GM06990 (cell line): Measurements from ENCODE around the gene RSPH3.
A peak's percentile ranks its signal among the peaks of the same experiment; 100 is the strongest.

ENCODE experiments used
- DNase-seq: peaks from one replicate; pipeline ENCODE4 v3.0.0-alpha.2; 2011; ENCODE audit not compliant: insufficient read length; ENCODE audit errors: extremely low read depth
- H3K27me3 ChIP-seq: replicated peaks from 2 replicates; pipeline ENCODE4 v1.6.0; 2011; ENCODE audit warnings: low read length; ENCODE audit not compliant: control insufficient read depth, insufficient read depth
- H3K36me3 ChIP-seq: 2 replicates; pipeline ENCODE4 v1.5.1; 2011; ENCODE audit warnings: low read length; ENCODE audit not compliant: control insufficient read depth, insufficient read depth
- H3K4me3 ChIP-seq: replicated peaks from 2 replicates; pipeline ENCODE4 v1.5.1; 2011; ENCODE audit warnings: low read depth, mild to moderate bottlenecking, control low read depth, low read length
- TF ChIP-seq, protein P1 (sequence below): IDR thresholded peaks from 2 replicates; pipeline ENCODE4 v1.5.1; 2011; ENCODE audit warnings: low read length, control low read depth, mild to moderate bottlenecking, inconsistent platforms; ENCODE audit not compliant: insufficient read depth, poor library complexity, severe bottlenecking

Gene RSPH3

DNA sequence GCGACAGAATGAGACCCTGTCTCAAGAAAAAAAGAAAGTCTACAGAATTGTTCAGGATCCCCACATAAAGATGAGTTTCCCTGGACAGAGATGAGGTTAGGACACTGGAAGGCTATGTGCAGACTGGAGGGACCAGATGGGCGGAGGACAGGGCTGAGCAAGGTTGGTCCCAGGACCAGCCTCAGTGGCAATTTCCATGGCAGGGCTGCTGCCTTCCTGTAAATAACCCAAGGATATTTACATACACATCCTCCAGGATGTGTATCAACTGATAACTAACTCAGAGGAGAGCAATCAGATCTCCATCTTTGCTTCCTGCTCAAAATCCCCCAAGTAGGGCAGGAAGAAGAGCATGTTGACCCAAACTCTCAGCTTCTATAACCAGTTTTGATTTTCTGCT, 58.8 kb downstream of the RSPH3 start:
- H3K36me3 ChIP-seq, result no peaks in the 10 kb centered on the region
- no peak overlapping the region for H3K4me3 ChIP-seq
- TF ChIP-seq, protein P1, sequence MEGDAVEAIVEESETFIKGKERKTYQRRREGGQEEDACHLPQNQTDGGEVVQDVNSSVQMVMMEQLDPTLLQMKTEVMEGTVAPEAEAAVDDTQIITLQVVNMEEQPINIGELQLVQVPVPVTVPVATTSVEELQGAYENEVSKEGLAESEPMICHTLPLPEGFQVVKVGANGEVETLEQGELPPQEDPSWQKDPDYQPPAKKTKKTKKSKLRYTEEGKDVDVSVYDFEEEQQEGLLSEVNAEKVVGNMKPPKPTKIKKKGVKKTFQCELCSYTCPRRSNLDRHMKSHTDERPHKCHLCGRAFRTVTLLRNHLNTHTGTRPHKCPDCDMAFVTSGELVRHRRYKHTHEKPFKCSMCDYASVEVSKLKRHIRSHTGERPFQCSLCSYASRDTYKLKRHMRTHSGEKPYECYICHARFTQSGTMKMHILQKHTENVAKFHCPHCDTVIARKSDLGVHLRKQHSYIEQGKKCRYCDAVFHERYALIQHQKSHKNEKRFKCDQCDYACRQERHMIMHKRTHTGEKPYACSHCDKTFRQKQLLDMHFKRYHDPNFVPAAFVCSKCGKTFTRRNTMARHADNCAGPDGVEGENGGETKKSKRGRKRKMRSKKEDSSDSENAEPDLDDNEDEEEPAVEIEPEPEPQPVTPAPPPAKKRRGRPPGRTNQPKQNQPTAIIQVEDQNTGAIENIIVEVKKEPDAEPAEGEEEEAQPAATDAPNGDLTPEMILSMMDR, result no peak
- DNase-seq, result no peak
- no peaks in the 10 kb centered on the region for H3K27me3 ChIP-seq

DNA sequence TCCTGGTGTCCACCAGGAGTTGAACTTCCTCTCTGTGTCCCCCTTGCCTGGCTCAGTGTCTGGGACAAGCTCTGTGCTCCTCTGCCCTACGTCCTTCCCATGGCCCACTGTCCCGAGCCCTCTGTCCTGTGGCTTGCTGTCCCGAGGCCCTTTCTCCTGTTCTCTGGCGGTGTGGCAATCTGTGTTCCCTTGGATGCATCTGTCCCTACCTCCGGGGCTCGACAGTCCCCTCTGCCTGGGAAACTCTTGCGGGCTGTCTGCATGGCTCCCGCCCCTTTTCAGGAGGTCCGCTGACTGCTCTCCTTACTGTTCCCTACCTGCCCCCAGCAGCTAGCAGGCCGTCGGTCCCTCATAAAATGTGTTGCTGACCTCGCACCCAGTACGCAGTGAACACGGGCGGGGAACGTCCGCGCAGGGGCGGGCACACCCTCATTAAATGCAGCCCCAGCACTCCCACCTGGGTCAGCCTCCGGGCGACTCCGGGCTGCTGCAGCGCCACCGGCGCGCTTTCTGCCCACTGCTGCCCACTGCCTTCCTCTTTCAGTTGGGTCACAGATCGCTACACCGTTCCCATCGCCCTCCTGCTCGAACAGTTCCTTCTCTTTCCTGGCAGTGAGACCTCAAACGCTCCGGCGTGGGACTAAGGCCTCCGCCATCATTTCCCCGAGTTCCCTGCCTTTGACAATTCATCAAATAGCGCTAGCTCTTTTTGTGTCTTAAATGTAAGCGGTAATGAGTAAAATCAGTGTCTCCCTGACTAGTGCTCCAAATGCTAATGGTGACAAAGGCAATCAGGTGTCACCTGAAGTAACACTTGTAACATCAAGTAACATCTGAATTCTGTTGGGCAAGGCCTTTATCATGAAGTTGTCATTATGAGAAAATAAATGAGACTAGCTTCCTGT, 60.5 kb downstream of the RSPH3 start:
- H3K36me3 ChIP-seq, result no peaks in the 10 kb centered on the region
- TF ChIP-seq, protein P1, result peak; percentile 21
- H3K4me3 ChIP-seq, result peak overlapping the region; percentile 45
- H3K27me3 ChIP-seq, result no peaks in the 10 kb centered on the region
- peak; percentile 50 for DNase-seq

DNA sequence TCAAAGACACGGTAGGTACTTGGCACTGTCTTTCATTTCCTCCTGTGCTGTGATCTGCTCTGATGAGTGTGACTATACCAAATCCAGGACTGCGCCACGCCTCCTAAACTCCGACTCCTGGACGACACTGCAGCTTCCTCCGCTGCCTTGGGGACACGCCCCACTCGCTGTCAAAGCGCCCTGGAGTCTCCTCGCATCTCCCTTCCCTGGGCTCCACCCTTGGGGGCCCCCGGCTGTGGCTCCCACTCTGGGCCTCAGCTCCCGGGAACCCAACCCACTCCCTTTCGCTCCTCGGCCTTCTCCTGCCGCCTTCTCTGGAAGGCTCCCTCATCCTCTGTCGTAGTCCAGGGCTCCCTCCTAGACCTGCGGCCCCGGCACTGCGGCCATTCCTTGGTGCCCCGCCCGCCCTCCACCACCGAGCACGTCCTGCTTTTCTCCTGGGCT, 61.2 kb downstream of the RSPH3 start:
- no peaks in the 10 kb centered on the region for H3K27me3 ChIP-seq
- TF ChIP-seq, protein P1, result no peak
- no peak for DNase-seq
- H3K4me3 ChIP-seq, result peak overlapping the region; percentile 45
- no peaks in the 10 kb centered on the region for H3K36me3 ChIP-seq

DNA sequence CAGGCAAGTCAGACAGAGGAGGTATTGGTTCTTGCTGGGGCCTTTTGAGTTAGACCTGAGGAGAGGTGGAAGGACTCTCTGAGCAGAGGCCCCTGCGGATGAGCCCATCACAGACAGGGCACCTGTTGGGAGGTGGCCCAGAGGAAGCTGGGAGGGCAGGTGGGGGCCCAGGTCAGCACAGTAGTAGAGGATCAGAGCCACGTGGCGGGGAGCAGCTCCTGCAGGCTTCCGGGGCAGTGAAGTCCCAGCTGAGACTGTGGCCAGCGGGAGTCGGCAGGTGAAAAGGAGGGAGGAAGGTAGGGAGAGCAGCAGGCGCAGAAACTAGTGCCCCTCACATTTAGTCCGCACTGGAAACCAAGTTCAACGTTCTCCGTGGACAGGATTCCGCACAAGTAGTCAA, 61.8 kb downstream of the RSPH3 start:
- TF ChIP-seq, protein P1, result no peak
- Histone ChIP-seq H3K4me3 (no peak overlapping the region), H3K36me3 (no peaks in the 10 kb centered on the region), H3K27me3 (no peaks in the 10 kb centered on the region)
- no peak for DNase-seq

DNA sequence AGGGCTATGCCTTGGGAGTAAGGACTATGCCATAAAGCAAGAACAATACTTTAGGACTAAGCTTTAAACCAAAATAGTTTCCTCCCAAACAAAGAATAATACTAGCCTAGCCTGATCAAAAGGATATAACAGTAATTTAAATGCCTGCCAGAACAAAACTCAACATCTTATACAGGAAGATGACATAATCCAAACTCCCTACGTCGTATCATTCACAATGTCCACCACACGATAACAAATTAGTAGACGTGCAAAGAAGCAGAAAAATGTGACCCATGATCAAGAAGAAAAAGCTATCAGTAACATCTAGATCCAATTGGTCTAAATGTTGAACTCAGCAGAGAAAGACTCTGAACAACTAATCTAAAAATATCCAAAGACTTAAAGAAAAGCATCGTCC, 65.8 kb downstream of the RSPH3 start:
- no peaks in the 10 kb centered on the region for H3K36me3 ChIP-seq
- no peak overlapping the region for H3K4me3 ChIP-seq
- DNase-seq, result no peak
- TF ChIP-seq, protein P1, result no peak
- H3K27me3 ChIP-seq, result no peaks in the 10 kb centered on the region

DNA sequence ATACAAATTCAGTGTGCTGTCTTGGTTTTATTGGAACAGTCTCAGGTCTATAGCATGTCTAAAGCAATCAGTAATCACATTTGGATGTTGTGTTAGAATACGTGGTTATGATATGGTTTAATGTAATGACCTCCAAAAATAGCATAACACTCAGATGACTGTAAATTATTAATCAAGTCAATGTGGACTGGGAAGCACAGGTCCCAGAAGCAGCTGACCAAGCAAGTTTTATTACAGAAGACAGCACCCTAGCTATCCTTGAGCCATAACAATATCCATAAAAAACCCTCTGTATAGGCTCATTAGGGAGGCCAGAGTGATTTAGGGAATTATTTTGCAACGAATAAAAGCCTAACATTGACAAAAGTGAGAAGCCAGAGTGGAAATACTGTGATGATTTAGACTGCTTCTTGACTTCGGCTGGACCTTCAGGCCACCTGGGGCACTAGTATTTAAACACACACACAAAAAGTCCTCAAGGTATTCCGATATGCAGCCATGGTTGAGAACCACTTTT, 66.9 kb downstream of the RSPH3 start:
- TF ChIP-seq, protein P1, result no peak

More for the DNA sequence above, 66.9 kb downstream of the RSPH3 start:
- Histone ChIP-seq H3K4me3 (no peak overlapping the region), H3K27me3 (no peaks in the 10 kb centered on the region), H3K36me3 (no peaks in the 10 kb centered on the region)
- no peak for DNase-seq
